NCI-H1092 treated with DMSO at 0.1 percent for 48 hours (cell line): ENCODE measurements around the gene CDC20B.
"Not testable (repeated sequence)": the region's sequence is repeated elsewhere in the genome, so short reads cannot be mapped to it uniquely, and the experiment has no call there.

ENCODE experiments used
- DNase-seq: peaks from one replicate; lab custom pipeline; 2025; lab: John Stamatoyannopoulos, UW

Gene CDC20B

GRCh38 chr5:55160493-55161209 lies 12.3 kb downstream of the CDC20B start:
- no peak for DNase-seq

- DNase-seq = peak; percentile 3
Measured at GRCh38 chr5:55159763-55160492, 13.0 kb downstream of the CDC20B start, which contains the start of gene GPX8. Gene GPX8, plus strand, starts transcription at chr5:55160171. Its CDS starts 22 bp downstream, at chr5:55160193.

GRCh38 chr5:55154873-55155272 lies 18.1 kb downstream of the CDC20B start:
- no peak for DNase-seq

- no peak for DNase-seq
Measured at GRCh38 chr5:55151923-55152842, 20.8 kb downstream of the CDC20B start.

- no peak for DNase-seq
Measured at GRCh38 chr5:55149308-55149795, 23.6 kb downstream of the CDC20B start.

GRCh38 chr5:55146543-55147151 lies 26.3 kb downstream of the CDC20B start:
- DNase-seq = peak; percentile 67

GRCh38 chr5:55146080-55146479 lies 26.9 kb downstream of the CDC20B start:
- DNase-seq = no peak

GRCh38 chr5:55143624-55144023 lies 29.4 kb downstream of the CDC20B start:
- DNase-seq = no peak

- DNase-seq = no peak
Measured at GRCh38 chr5:55141945-55142690, 30.9 kb downstream of the CDC20B start.

- DNase-seq = no peak
Measured at GRCh38 chr5:55140908-55141665, 31.9 kb downstream of the CDC20B start.

- DNase-seq = no peak
Measured at GRCh38 chr5:55136521-55136920, 36.5 kb downstream of the CDC20B start.

- no peak for DNase-seq
Measured at GRCh38 chr5:55134053-55134722, 38.8 kb downstream of the CDC20B start.

GRCh38 chr5:55123365-55123764 lies 49.6 kb downstream of the CDC20B start:
- DNase-seq = no peak

- no peak for DNase-seq
Measured at GRCh38 chr5:55114061-55114460, 58.9 kb downstream of the CDC20B start.

GRCh38 chr5:55113327-55113726 lies 59.6 kb downstream of the CDC20B start:
- no peak for DNase-seq

GRCh38 chr5:55110217-55110616 lies 62.8 kb downstream of the CDC20B start:
- DNase-seq = no peak

GRCh38 chr5:55108661-55109060 lies 64.3 kb downstream of the CDC20B start:
- no peak for DNase-seq

- DNase-seq = not testable (repeated sequence)
Measured at GRCh38 chr5:55105976-55106375, 67.0 kb downstream of the CDC20B start.

GRCh38 chr5:55104946-55105701 lies 67.9 kb downstream of the CDC20B start:
- DNase-seq = no peak
